GM13976 (cell line): Measurements from ENCODE around the gene GSG1L.

Experiments used
- DNase-seq: peaks from one replicate; pipeline ENCODE4 v3.0.0; 2012; ENCODE audit warnings: low spot score
- in situ Hi-C: fragments of 300-500 bp; cut with MboI; formaldehyde crosslinking; loops from one replicate; pipeline ENCODE4 v1.12.0; 2022; ENCODE audit warnings: low sequenced_read_pairs, mixed read lengths, inconsistent platforms; ENCODE audit not compliant: unreplicated experiment
- TF ChIP-seq, protein P1 (sequence below): IDR thresholded peaks from 2 replicates; pipeline ENCODE4 v1.5.1; 2012; ENCODE audit warnings: borderline replicate concordance, mild to moderate bottlenecking; ENCODE audit not compliant: insufficient read depth; ENCODE audit errors: extremely low read depth, missing control alignments, control extremely low read depth

Gene GSG1L

DNA sequence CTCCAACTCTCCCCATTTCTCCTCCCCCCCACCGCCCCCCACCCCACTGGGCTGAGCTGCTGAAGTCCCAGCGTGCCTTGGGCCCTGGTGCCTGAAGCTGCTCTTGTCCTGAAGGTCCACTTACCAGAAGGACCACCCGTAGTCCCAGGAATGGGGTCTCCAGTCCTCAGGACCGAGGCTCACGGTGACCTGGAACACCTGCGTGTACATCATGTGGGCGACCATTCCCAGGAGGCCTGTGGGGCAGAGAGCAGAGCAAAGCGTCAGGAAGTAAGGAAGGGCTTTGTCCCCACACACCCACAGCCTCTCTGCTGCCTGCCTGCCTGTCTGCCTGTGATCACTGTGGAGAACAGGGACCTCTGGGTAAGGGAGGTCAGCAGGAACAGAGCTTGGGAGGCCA lies 218.7 kb downstream of the GSG1L start:
- in situ Hi-C loops: no loop called here
- TF ChIP-seq, protein P1, sequence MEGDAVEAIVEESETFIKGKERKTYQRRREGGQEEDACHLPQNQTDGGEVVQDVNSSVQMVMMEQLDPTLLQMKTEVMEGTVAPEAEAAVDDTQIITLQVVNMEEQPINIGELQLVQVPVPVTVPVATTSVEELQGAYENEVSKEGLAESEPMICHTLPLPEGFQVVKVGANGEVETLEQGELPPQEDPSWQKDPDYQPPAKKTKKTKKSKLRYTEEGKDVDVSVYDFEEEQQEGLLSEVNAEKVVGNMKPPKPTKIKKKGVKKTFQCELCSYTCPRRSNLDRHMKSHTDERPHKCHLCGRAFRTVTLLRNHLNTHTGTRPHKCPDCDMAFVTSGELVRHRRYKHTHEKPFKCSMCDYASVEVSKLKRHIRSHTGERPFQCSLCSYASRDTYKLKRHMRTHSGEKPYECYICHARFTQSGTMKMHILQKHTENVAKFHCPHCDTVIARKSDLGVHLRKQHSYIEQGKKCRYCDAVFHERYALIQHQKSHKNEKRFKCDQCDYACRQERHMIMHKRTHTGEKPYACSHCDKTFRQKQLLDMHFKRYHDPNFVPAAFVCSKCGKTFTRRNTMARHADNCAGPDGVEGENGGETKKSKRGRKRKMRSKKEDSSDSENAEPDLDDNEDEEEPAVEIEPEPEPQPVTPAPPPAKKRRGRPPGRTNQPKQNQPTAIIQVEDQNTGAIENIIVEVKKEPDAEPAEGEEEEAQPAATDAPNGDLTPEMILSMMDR: no peak
- DNase-seq: no peak

DNA sequence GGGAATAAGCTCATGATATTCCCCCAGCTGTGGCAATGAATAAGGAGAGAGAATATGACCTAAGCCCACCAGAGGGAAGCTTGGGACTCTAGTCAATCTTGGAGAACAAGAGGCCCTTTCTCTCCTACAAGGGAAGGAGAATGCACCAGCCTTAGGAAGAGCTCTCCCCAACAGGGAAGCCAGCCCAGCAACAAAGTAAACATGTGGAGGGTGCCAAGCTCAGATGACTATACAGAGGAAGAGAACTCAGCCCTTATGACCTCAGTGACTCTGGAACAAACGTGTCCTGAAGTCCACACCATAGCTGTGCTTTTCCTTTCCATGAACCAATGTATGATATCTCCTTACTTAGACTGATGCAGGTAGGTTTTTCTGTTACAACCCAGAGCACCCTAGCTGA lies 219.7 kb downstream of the GSG1L start:
- no peak for DNase-seq
- in situ Hi-C loops: no loop called here
- TF ChIP-seq, protein P1: no peak

DNA sequence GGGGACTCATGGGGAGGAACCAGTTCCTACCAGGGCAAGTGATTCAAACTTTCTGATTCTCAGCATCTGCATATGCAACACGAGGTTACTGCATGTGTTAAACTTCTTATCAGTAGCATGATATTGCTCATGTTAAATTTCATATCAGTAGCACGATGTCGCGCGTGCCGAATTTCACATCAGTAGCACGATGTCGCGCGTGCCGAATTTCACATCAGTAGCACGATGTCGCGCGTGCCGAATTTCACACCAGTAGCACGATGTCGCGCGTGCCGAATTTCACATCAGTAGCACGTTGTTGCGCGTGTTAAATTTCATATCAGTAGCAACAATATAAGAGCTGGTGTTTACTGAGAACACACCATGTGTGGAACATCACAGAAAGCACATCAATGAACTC lies 221.6 kb downstream of the GSG1L start:
- TF ChIP-seq, protein P1: no peak
- no peak for DNase-seq
- in situ Hi-C loops: no loop called here

DNA sequence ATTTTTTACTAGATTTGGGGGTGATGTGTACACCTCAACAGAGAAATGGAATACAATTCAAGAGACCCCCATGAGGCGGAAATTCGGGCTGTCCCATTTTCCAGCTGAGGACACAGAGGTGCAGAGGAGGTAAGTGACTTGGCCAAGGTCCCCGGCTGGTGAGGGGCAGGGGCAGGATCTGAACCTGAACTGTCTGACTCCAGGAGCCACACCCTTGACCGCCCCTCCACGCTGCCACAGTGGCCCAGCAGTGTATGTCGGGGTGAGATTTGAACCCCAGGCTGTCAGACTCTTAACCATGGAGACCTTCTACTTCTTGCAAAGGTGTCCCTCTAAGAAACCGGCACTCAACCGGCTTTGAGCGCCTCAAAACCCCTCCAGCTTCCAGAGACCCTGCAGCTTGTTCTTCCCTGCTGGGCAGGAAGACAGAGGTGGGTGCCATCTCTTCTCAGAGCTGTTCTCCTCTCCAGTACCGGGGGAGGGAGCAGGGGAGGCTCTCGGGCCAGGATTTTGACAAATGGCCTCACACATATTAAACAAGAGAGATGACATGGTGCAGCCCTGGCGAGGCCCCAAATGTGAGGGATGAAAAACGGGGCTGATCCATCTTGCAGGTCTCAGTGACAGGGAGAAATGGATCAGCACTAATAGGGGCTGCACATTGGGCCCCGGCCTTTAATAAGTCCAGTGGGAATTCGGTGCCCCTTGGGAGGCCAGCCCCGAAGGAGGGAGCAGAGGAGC lies 222.3 kb downstream of the GSG1L start:
- DNase-seq: no peak
- TF ChIP-seq, protein P1: no peak
- in situ Hi-C loops: no loop called here

DNA sequence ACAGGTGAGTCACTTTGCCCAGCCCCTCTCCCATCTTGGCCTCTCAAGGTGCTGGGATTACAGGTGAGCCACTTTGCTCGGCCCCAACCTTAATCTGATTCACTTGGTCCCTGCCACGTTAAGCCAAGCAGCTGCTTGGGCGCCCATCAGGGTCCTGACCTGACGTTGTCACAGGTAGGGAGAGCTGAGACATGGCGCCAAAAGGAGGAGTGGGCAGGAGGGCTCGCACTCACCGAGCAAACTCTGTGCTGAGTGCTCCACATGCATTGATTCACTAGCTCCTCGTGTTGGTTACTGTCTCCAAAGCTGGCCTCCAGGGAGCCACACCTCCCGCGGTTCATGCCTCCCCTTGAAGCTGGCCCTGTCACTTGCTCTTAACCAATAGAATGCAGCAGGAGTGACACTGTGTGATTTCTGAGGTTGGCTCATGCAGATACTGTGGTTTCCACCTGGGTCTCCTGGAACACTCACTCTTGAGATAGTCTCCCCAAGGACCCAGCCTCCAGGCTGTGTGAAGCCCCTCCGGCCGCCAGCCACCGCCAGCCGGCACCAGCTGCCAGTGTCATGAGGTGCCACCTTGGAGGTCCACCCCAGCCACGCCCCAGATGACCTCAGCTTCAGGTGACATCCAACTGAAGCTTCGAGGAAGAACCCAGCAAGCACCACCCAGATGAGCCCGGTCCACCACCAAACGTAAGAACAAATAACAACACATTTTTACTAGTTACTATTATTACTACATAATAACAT lies 223.0 kb downstream of the GSG1L start:
- no peak for DNase-seq
- TF ChIP-seq, protein P1: no peak
- in situ Hi-C loops: no loop called here

DNA sequence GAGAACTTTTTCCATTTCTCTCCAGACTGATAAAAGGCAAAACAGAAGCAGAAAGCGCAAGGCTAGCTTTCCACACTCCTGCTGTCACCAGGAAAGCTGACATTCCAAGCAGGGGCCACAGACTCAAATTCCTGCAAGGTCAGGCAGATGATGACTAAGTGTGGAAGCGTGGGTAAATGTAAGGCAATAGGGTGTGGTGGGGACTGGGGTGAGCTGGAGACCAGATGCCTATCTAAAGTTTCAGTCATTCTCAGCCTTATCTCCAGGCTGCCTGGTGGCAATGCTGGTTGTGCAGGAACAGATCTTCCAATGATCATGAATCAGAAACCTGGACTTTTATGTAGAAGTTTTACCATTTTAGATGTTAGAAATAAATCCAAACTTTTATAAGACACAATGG lies 224.1 kb downstream of the GSG1L start:
- in situ Hi-C loops: no loop called here

More for the DNA sequence above, 224.1 kb downstream of the GSG1L start:
- TF ChIP-seq, protein P1: no peak
- no peak for DNase-seq
